Activated CD4-positive, alpha-beta memory T cell treated with anti-CD3 and anti-CD28 coated beads for 36 hours (primary cell): ENCODE measurements around the gene RPUSD3. TPM values are rescaled to one million over a fixed set of nuclear protein-coding genes. Genes with fewer than 3 reads are reported as not detected.

Experiments
- CTCF ChIA-PET: fragments of 350-600 bp; sonication (Branson Sonifier 250); formaldehyde crosslinking; loops from one replicate; lab custom pipeline; 2021; ENCODE audit warnings: antibody characterized with exemption, inconsistent platforms; lab: Charles Lee
- POLR2A ChIA-PET: fragments of 350-600 bp; sonication (Branson Sonifier 250); formaldehyde crosslinking; loops from one replicate; lab custom pipeline; 2021; ENCODE audit warnings: antibody characterized with exemption; lab: Charles Lee
- DNase-seq: peaks from one replicate; pipeline ENCODE4 v3.0.0-alpha.2; 2020
- H3K27ac Mint-ChIP-seq: one replicate; pipeline ENCODE4 v1.8.0; 2021; ENCODE audit warnings: mixed read lengths
- H3K27me3 Mint-ChIP-seq: one replicate; pipeline ENCODE4 v1.8.0; 2021; ENCODE audit warnings: mixed read lengths
- H3K36me3 Mint-ChIP-seq: one replicate; pipeline ENCODE4 v1.8.0; 2021; ENCODE audit warnings: mixed read lengths
- H3K4me1 Mint-ChIP-seq: one replicate; pipeline ENCODE4 v1.8.0; 2021; ENCODE audit warnings: low read depth, mixed read lengths
- H3K4me3 Mint-ChIP-seq: one replicate; pipeline ENCODE4 v1.8.0; 2021; ENCODE audit warnings: mild to moderate bottlenecking, mixed read lengths
- H3K9me3 Mint-ChIP-seq: one replicate; pipeline ENCODE4 v1.8.0; 2021; ENCODE audit warnings: mixed read lengths
- intact Hi-C: fragments of 100-400 bp; cut with micrococcal nuclease; formaldehyde crosslinking; loops from one replicate; pipeline ENCODE4 v1.15.1; 2023
- total RNA-seq, 2 experiments: library from RNA; stranded (reverse); gene quantifications; one replicate each; pipeline ENCODE4 v1.2.3, GENCODE V29; 2021

Gene RPUSD3
- total RNA-seq, 2 experiments from 2014 or later = 79.0 to 80.8 TPM

DNA sequence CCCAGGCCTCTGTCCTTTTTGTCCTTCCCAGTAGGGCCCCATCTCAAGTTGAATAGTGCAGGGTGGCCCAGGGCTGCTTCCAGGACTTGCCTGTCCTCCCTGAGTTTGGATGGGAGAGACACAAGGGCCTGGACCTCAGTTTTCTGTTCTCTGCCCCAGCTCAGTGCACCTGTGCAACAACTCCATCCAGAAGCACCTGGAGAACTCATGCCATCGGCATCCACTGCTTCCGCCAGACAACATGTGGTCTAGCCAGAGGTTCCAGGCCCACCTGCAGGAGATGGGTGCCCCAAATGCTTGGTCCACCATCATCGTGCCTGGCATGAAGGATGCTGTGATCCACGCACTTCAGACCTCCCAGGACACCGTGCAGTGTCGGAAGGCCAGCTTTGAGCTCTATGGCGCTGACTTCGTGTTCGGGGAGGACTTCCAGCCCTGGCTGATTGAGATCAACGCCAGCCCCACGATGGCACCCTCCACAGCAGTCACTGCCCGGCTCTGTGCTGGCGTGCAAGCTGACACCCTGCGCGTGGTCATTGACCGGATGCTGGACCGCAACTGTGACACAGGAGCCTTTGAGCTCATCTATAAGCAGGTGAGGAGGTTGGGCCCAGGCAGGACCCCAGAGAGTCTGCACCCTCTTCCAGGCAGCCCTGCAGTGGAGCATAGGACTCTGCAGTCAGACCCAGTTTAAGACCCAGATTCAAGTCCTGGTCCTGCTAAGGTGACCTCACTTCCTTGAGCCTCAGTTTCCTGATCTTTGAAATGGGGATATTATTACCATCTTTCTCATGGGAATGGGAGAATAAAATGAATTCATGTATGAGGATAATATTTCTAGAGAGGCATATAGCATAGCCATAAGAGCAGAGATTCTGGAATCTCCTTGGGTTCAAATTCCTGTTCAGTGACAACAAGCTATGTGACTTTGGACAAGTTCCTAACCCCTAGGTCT is 14.7 kb downstream of the RPUSD3 start:
- CTCF ChIA-PET = interaction anchor here (1.8 to 2.2 kb wide), 2 partner anchors 117 to 159 kb away, joined by 6 to 7 read pairs; no protein-coding TSS in a partner anchor
- intact Hi-C loops = no loop called here
- no peak overlapping the region for H3K4me3 Mint-ChIP-seq
- H3K9me3 Mint-ChIP-seq = no peaks in the 10 kb centered on the region
- H3K27ac Mint-ChIP-seq = no peak overlapping the region
- peaks cover 14% of the 10 kb centered on the region for H3K36me3 Mint-ChIP-seq
- no peak for DNase-seq
- POLR2A ChIA-PET = no interaction called here
- H3K4me1 Mint-ChIP-seq = no peaks in the 10 kb centered on the region
- no peaks in the 10 kb centered on the region for H3K27me3 Mint-ChIP-seq

- DNase-seq = peak; percentile 45
- H3K27ac Mint-ChIP-seq = peak overlapping the region; percentile 1
- POLR2A ChIA-PET = interaction anchor here (1.2 kb wide), 1 partner anchor 17 kb away, joined by 3 read pairs; no protein-coding TSS in a partner anchor
- CTCF ChIA-PET = interaction anchor here (0.7 to 2.2 kb wide), 12 partner anchors 9 to 161 kb away, joined by 3 to 9 read pairs (median 3); partner anchors contain the start of gene RPUSD3
- H3K36me3 Mint-ChIP-seq = peaks cover 6% of the 10 kb centered on the region
- H3K4me3 Mint-ChIP-seq = no peak overlapping the region
- no peaks in the 10 kb centered on the region for H3K4me1 Mint-ChIP-seq
- no peaks in the 10 kb centered on the region for H3K9me3 Mint-ChIP-seq
- H3K27me3 Mint-ChIP-seq = no peaks in the 10 kb centered on the region
- intact Hi-C loops = no loop called here
These were observed 16.8 kb downstream of the RPUSD3 start for GRCh38 chr3:9826815-9827573.

DNA sequence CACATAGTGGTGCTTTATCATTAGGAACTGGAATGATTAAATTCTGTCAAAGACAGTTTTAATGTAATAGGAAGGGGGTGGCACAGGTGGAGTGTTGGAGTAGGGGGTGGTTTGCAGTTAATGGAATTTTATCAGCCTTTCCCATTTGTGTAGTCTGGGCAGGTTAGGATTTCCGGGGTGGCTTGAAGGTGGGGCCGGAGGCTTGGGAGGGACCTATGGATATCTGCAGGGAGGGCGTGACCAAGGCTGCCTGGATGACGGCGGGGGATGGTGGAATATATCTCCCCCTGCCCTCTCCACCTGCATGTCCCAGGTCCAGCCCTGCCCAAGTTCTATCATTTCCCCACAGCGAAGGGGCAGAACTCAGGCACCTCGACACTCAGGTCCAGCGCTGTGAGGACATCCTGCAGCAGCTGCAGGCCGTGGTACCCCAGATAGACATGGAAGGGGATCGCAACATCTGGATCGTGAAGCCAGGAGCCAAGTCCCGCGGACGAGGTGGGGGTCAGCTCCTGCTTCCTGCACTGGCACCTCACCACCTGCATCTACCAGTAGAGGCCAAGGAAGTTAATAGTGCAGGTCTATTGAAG is 18.3 kb downstream of the RPUSD3 start:
- CTCF ChIA-PET = no interaction called here
- H3K9me3 Mint-ChIP-seq = no peaks in the 10 kb centered on the region
- H3K36me3 Mint-ChIP-seq = peaks cover 2% of the 10 kb centered on the region
- intact Hi-C loops = no loop called here
- no peaks in the 10 kb centered on the region for H3K27me3 Mint-ChIP-seq
- no peak overlapping the region for H3K27ac Mint-ChIP-seq
- POLR2A ChIA-PET = no interaction called here
- DNase-seq = no peak
- H3K4me3 Mint-ChIP-seq = no peak overlapping the region
- H3K4me1 Mint-ChIP-seq = no peaks in the 10 kb centered on the region

DNA sequence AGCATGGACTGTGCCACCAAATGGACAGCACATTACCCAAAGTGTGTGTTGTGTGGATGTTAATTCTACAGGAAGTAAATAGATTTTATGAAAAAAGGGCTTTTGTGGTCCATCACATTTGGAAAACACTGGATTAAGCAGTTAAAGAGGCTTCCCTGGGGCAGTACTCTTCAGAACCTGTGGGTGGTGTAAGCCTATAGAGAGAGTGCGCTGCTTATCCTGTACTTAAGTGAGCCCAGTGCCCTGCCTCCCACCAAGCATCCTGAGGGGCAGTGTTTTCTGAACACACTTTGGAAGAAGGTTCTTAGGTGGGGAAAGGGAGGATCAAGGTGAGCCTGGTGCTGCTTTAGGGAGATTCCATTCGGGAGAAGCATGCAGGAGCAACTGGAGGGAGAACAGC is 22.9 kb downstream of the RPUSD3 start:
- no peak overlapping the region for H3K27ac Mint-ChIP-seq
- H3K4me1 Mint-ChIP-seq = no peaks in the 10 kb centered on the region
- H3K4me3 Mint-ChIP-seq = no peak overlapping the region
- ChIA-PET CTCF (no interaction called here), POLR2A (no interaction called here)
- peaks cover 4% of the 10 kb centered on the region for H3K36me3 Mint-ChIP-seq
- H3K9me3 Mint-ChIP-seq = no peaks in the 10 kb centered on the region
- DNase-seq = no peak
- no peaks in the 10 kb centered on the region for H3K27me3 Mint-ChIP-seq
- intact Hi-C loops = no loop called here

- Mint-ChIP-seq H3K9me3 (no peaks in the 10 kb centered on the region), H3K4me3 (no peak overlapping the region), H3K27me3 (no peaks in the 10 kb centered on the region), H3K36me3 (peaks cover 4% of the 10 kb centered on the region), H3K4me1 (no peaks in the 10 kb centered on the region), H3K27ac (no peak overlapping the region)
- ChIA-PET POLR2A (no interaction called here), CTCF (no interaction called here)
- no peak for DNase-seq
- intact Hi-C loops = no loop called here
These were observed 23.3 kb downstream of the RPUSD3 start for GRCh38 chr3:9820543-9820942.

DNA sequence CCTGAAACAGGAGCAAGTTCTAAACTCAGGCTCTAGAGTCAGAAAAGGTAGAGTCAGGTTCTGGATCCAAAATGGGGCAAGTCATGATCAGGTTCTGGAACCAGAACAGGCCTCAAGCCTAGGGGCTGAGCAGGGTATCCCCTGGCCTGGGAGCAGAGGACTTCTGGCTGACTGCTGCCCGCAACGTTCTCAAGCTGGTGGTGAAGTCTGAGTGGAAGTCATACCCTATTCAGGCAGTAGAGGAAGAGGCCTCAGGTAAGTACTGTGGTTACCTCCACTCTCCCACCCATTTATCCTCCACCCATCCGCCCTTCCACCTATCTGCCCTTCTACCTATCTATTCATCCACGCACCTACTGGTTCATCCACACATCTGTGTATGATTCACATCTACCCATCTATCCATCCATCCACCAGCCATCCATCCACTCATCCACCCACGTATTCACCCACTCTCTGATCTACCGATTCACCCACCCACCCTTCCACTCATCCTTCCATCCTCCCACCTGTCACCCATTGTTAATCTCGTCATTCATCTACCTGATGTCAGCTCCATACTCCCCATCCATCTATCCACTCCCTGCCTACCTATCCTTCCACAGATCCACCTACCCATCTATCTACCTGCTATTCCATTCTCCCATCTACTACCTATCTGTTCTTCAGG is 25.0 kb downstream of the RPUSD3 start:
- Mint-ChIP-seq H3K4me1 (no peaks in the 10 kb centered on the region), H3K4me3 (no peak overlapping the region), H3K9me3 (no peaks in the 10 kb centered on the region), H3K27ac (no peak overlapping the region), H3K27me3 (no peaks in the 10 kb centered on the region), H3K36me3 (peaks cover 4% of the 10 kb centered on the region)
- no peak for DNase-seq
- intact Hi-C loops = no loop called here
- POLR2A ChIA-PET = no interaction called here
- CTCF ChIA-PET = no interaction called here

GRCh38 chr3:9817436-9817835 is 26.4 kb downstream of the RPUSD3 start:
- H3K4me1 Mint-ChIP-seq = no peaks in the 10 kb centered on the region
- ChIA-PET CTCF (interaction anchor here (1.0 to 1.2 kb wide), 2 partner anchors 9 to 10 kb away, joined by 3 read pairs; no protein-coding TSS in a partner anchor), POLR2A (no interaction called here)
- H3K27ac Mint-ChIP-seq = no peak overlapping the region
- no peaks in the 10 kb centered on the region for H3K9me3 Mint-ChIP-seq
- intact Hi-C loops = no loop called here
- peaks cover 7% of the 10 kb centered on the region for H3K36me3 Mint-ChIP-seq
- H3K27me3 Mint-ChIP-seq = no peaks in the 10 kb centered on the region
- no peak overlapping the region for H3K4me3 Mint-ChIP-seq
- DNase-seq = no peak

DNA sequence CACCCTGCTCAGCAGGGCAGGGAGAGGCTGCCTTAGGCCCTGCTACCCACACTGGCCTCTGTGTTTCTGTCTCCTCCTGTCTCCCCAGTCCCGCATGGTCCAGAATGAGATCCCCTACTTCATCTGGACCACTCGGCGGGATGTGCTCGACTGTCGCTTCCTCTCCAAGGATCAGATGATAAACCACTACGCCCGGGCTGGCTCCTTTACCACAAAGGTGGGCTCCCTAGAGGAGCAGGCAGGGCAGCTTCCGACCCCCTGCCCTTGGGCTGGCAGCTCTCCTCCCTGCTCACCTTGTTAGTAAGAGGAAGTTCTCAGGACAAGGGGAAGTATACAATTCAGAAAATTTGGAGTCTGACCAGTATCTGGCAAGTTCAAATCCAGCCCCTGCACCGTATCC is 27.8 kb downstream of the RPUSD3 start:
- Mint-ChIP-seq H3K27ac (no peak overlapping the region), H3K9me3 (no peaks in the 10 kb centered on the region), H3K4me1 (peaks cover 3% of the 10 kb centered on the region), H3K36me3 (peaks cover 16% of the 10 kb centered on the region), H3K27me3 (no peaks in the 10 kb centered on the region), H3K4me3 (no peak overlapping the region)
- intact Hi-C loops = no loop called here
- no peak for DNase-seq
- ChIA-PET CTCF (no interaction called here), POLR2A (no interaction called here)

DNA sequence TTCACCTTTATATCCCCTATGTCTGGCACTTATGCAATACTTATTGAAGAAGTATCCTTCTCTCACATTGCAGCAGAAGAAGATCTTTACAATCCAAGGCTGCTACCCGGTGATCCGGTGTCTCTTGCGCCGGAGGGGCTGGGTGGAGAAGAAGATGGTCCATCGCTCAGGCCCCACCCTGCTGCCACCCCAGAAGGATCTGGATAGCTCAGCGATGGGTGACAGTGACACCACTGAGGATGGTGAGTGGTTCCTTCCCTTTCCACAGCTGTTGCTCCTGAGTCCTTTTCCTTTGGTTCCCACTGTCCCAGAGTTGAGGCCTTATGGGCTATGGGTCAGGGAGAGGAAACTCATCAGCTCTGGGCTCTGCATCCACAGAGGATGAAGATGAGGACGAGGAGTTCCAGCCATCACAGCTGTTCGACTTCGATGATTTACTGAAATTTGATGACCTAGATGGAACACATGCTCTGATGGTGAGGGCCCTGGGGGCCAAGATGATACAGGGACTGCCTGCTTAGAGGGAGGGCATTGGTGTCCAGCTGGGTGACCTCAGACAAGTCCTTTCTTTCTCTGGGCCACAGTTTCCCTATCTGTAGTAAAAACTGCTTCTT is 30.8 kb downstream of the RPUSD3 start:
- CTCF ChIA-PET = no interaction called here
- H3K9me3 Mint-ChIP-seq = no peaks in the 10 kb centered on the region

GRCh38 chr3:9810846-9811245 is 33.0 kb downstream of the RPUSD3 start:
- no peak for DNase-seq
- H3K36me3 Mint-ChIP-seq = peaks cover 28% of the 10 kb centered on the region
- H3K27ac Mint-ChIP-seq = no peak overlapping the region
- H3K9me3 Mint-ChIP-seq = no peaks in the 10 kb centered on the region
- ChIA-PET POLR2A (no interaction called here), CTCF (no interaction called here)
- peak overlapping the region; percentile 57 for H3K4me3 Mint-ChIP-seq
- H3K27me3 Mint-ChIP-seq = no peaks in the 10 kb centered on the region
- intact Hi-C loops = no loop called here
- H3K4me1 Mint-ChIP-seq = peaks cover 30% of the 10 kb centered on the region

More for the DNA sequence above, 30.8 kb downstream of the RPUSD3 start:
- Mint-ChIP-seq H3K4me3 (no peak overlapping the region), H3K27ac (no peak overlapping the region), H3K4me1 (peaks cover 20% of the 10 kb centered on the region), H3K36me3 (peaks cover 16% of the 10 kb centered on the region), H3K27me3 (no peaks in the 10 kb centered on the region)
- POLR2A ChIA-PET = interaction anchor here (1.5 to 1.7 kb wide), 2 partner anchors 19 to 20 kb away, joined by 3 to 5 read pairs; partner anchors contain the start of genes ARPC4 and TADA3
- intact Hi-C loops = no loop called here
- no peak for DNase-seq

DNA sequence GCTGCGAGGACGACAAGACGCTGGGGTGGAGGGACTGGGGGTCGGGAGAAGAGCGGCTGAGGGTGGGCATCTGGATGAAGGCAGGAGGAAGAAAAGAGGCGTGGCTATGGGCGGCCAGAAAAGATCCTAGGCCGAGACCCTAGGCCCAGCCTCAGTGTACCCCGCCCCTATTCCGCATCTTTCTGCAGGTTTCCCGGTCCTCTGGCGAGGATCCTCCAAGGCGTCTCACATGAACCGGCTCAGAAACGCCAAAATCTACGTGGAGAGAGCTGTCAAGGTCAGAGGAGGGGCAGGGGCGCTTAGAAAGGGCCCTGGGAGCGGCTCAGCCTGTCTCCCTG is 33.4 kb downstream of the RPUSD3 start:
- Mint-ChIP-seq H3K27ac (no peak overlapping the region), H3K27me3 (no peaks in the 10 kb centered on the region), H3K9me3 (no peaks in the 10 kb centered on the region), H3K4me3 (peak overlapping the region; percentile 57), H3K36me3 (peaks cover 30% of the 10 kb centered on the region), H3K4me1 (peaks cover 30% of the 10 kb centered on the region)
- ChIA-PET CTCF (interaction anchor here (1.0 to 1.6 kb wide), 2 partner anchors 18 to 83 kb away, joined by 4 read pairs; partner anchors contain the start of gene ARPC4), POLR2A (interaction anchor here (0.5 kb wide), 1 partner anchor 86 kb away, joined by 4 read pairs; no protein-coding TSS in a partner anchor)
- DNase-seq = no peak
- intact Hi-C loops = no loop called here
